Hepatocyte (in vitro differentiated cells): ENCODE data around the gene DAGLB.

Experiments
- CTCF ChIP-seq: fragments of 200-600 bp; sonication (generic); IDR thresholded peaks from 2 replicates; pipeline ENCODE4 v1.5.1; 2016; ENCODE audit warnings: antibody characterized with exemption, mild to moderate bottlenecking; ENCODE audit not compliant: poor library complexity
- EZH2 ChIP-seq: fragments of 200-600 bp; sonication (generic); IDR thresholded peaks from 2 replicates; pipeline ENCODE4 v1.6.1; 2016; ENCODE audit warnings: antibody characterized with exemption, mild to moderate bottlenecking, borderline replicate concordance

- TF ChIP-seq EZH2 = no peak
- TF ChIP-seq CTCF = no peak
Observed at GRCh38 chr7:6389728-6390127, 58.0 kb downstream of the DAGLB start.
